ENCODE data around the gene C16orf90. TPM values are rescaled to one million over a fixed set of nuclear protein-coding genes. Genes with fewer than 3 reads are reported as not detected.

Gene C16orf90
- total RNA-seq, 1 donor from 2014 or later: not detected

- H3K27me3 Mint-ChIP-seq (ENCODE audit: low read depth): no peaks in the 10 kb centered on the region
Observed at GRCh38 chr16:3525951-3526350, 30.7 kb upstream of the C16orf90 start.

DNA sequence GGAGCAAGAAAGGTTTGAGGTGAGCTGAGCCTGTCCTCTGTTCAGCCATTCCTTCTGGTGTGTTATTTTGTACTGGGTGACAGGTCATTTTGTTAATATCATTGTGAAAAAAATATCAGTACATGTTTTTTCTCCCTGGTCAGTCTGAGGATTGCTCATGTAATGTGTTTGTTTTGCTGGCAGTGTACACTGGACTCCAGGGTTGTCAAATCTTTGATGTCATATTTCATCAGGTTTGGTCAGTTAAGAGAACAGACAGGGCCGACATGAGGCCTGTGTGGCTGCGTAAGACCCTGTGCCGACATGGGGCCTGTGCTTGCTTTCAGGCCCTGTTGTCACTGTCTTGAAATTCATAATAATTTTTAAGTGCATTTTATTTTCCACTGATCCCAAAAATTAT is 28.0 kb upstream of the C16orf90 start:
- Mint-ChIP-seq H3K4me3 (no peak overlapping the region), H3K27me3 (ENCODE audit: low read depth) (no peaks in the 10 kb centered on the region), H3K9me3 (peaks cover 8% of the 10 kb centered on the region), H3K4me1 (peaks cover 16% of the 10 kb centered on the region), H3K36me3 (peaks cover 43% of the 10 kb centered on the region), H3K27ac (no peak overlapping the region)
- TF ChIP-seq, protein P1, sequence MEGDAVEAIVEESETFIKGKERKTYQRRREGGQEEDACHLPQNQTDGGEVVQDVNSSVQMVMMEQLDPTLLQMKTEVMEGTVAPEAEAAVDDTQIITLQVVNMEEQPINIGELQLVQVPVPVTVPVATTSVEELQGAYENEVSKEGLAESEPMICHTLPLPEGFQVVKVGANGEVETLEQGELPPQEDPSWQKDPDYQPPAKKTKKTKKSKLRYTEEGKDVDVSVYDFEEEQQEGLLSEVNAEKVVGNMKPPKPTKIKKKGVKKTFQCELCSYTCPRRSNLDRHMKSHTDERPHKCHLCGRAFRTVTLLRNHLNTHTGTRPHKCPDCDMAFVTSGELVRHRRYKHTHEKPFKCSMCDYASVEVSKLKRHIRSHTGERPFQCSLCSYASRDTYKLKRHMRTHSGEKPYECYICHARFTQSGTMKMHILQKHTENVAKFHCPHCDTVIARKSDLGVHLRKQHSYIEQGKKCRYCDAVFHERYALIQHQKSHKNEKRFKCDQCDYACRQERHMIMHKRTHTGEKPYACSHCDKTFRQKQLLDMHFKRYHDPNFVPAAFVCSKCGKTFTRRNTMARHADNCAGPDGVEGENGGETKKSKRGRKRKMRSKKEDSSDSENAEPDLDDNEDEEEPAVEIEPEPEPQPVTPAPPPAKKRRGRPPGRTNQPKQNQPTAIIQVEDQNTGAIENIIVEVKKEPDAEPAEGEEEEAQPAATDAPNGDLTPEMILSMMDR (IDR thresholded peaks at IDR 0.05; ENCODE audit: unreplicated experiment): no peak
- DNase-seq (ENCODE audit: low spot score in 2 of 2, unreplicated experiment in 2 of 2): no peak

More at GRCh38 chr16:3525951-3526350, 30.7 kb upstream of the C16orf90 start:
- TF ChIP-seq, protein P1 (IDR thresholded peaks at IDR 0.05; ENCODE audit: unreplicated experiment): no peak
- H3K36me3 Mint-ChIP-seq: peaks cover 53% of the 10 kb centered on the region
- no peak for DNase-seq (ENCODE audit: low spot score in 2 of 2, unreplicated experiment in 2 of 2)
- H3K4me3 Mint-ChIP-seq: no peak overlapping the region
- no peak overlapping the region for H3K27ac Mint-ChIP-seq
- H3K9me3 Mint-ChIP-seq: peaks cover 12% of the 10 kb centered on the region
- peaks cover 2% of the 10 kb centered on the region for H3K4me1 Mint-ChIP-seq

- Mint-ChIP-seq H3K27ac (peak overlapping the region; percentile 98), H3K36me3 (peaks cover 29% of the 10 kb centered on the region)
Observed at GRCh38 chr16:3520841-3521240, 25.6 kb upstream of the C16orf90 start.

DNA sequence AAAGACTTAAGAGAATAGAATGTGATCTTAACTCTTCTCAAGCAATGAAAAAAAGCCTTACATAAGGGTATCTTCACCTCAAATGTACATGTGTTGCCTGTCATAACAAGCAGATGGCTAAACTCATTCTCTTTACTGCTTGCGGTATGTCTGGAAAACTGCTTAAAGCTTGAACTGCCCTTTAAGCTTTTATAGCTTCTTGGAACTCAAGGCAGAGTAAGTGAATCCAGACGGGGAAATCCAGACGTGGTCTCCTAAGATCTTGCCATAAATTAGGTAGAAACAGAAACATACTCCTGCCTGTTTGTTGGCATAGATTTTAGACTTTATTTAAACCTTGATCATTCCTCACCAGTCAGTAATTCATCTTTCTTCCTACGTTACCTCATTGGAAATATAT is 25.1 kb upstream of the C16orf90 start:
- no peaks in the 10 kb centered on the region for H3K9me3 Mint-ChIP-seq
- no peak for DNase-seq (ENCODE audit: low spot score in 2 of 2, unreplicated experiment in 2 of 2)
- peak overlapping the region; percentile 98 for H3K27ac Mint-ChIP-seq
- TF ChIP-seq, protein P1 (IDR thresholded peaks at IDR 0.05; ENCODE audit: unreplicated experiment): no peak
- no peaks in the 10 kb centered on the region for H3K27me3 Mint-ChIP-seq (ENCODE audit: low read depth)
- peak overlapping the region; percentile 36 for H3K4me3 Mint-ChIP-seq
- H3K4me1 Mint-ChIP-seq: peaks cover 17% of the 10 kb centered on the region
- H3K36me3 Mint-ChIP-seq: peaks cover 25% of the 10 kb centered on the region

More at GRCh38 chr16:3520841-3521240, 25.6 kb upstream of the C16orf90 start:
- TF ChIP-seq, protein P1 (IDR thresholded peaks at IDR 0.05; ENCODE audit: unreplicated experiment): no peak
- H3K27me3 Mint-ChIP-seq (ENCODE audit: low read depth): no peaks in the 10 kb centered on the region
- H3K4me3 Mint-ChIP-seq: peak overlapping the region; percentile 36
- no peaks in the 10 kb centered on the region for H3K9me3 Mint-ChIP-seq
- DNase-seq (ENCODE audit: low spot score in 2 of 2, unreplicated experiment in 2 of 2): no peak
- peaks cover 17% of the 10 kb centered on the region for H3K4me1 Mint-ChIP-seq

GRCh38 chr16:3519581-3519980 is 24.3 kb upstream of the C16orf90 start:
- H3K4me3 Mint-ChIP-seq: no peak overlapping the region
- peaks cover 20% of the 10 kb centered on the region for H3K36me3 Mint-ChIP-seq
- DNase-seq (ENCODE audit: low spot score in 2 of 2, unreplicated experiment in 2 of 2): no peak
- no peaks in the 10 kb centered on the region for H3K9me3 Mint-ChIP-seq
- H3K27ac Mint-ChIP-seq: peak overlapping the region; percentile 98
- TF ChIP-seq, protein P1 (IDR thresholded peaks at IDR 0.05; ENCODE audit: unreplicated experiment): no peak
- H3K27me3 Mint-ChIP-seq (ENCODE audit: low read depth): no peaks in the 10 kb centered on the region
- H3K4me1 Mint-ChIP-seq: peaks cover 17% of the 10 kb centered on the region

DNA sequence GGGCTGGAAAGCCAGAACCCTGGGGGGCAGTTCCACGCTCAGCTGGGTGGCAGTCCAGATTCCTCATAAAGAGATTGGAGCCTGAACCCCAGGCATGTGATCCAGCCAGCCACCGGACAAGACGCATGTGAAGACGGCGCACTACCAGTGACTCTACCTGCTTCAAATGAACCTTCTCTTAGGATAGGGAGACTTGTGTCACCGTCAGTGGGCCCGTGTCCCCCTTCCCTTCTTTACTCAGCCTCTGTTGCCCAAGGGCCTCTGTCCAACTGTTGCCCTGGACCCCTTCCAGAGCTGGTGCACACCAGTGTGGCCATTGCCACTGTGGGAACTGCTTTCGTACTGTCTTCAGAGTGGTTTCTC is 23.7 kb upstream of the C16orf90 start:
- TF ChIP-seq, protein P1 (IDR thresholded peaks at IDR 0.05; ENCODE audit: unreplicated experiment): no peak
- DNase-seq (ENCODE audit: low spot score in 2 of 2, unreplicated experiment in 2 of 2): no peak
- H3K9me3 Mint-ChIP-seq: no peaks in the 10 kb centered on the region
- H3K4me1 Mint-ChIP-seq: peaks cover 17% of the 10 kb centered on the region
- H3K36me3 Mint-ChIP-seq: peaks cover 19% of the 10 kb centered on the region
- H3K27ac Mint-ChIP-seq: peak overlapping the region; percentile 98
- H3K4me3 Mint-ChIP-seq: no peak overlapping the region
- H3K27me3 Mint-ChIP-seq (ENCODE audit: low read depth): no peaks in the 10 kb centered on the region

Measured in mesothelial cell of epicardium (in vitro differentiated cells).